Stimulated activated memory B cell treated with anti-CD40 and anti-IgM and Interleukin-4, amounts not matched to agents 10 μg/mL and 1 μg/mL and 100 μg/mL, for 72 hours (primary cell): ENCODE results near the gene MPPED1.

Source experiments
- ATAC-seq: fragments of 150-1000 bp; cut with Tn5 transposase; 2 replicates; pipeline ENCODE4 v1.10.0; 2021
- H3K27ac Mint-ChIP-seq: one replicate; pipeline ENCODE4 v1.8.0; 2022; ENCODE audit warnings: mild to moderate bottlenecking, mixed read lengths
- H3K27me3 Mint-ChIP-seq: one replicate; pipeline ENCODE4 v1.8.0; 2022; ENCODE audit warnings: mixed read lengths
- H3K36me3 Mint-ChIP-seq: one replicate; pipeline ENCODE4 v1.8.0; 2022; ENCODE audit warnings: mixed read lengths
- H3K4me1 Mint-ChIP-seq: one replicate; pipeline ENCODE4 v1.8.0; 2022; ENCODE audit warnings: mixed read lengths
- H3K4me3 Mint-ChIP-seq: one replicate; pipeline ENCODE4 v1.8.0; 2022; ENCODE audit warnings: mild to moderate bottlenecking, moderate library complexity, mixed read lengths
- H3K9me3 Mint-ChIP-seq: one replicate; pipeline ENCODE4 v1.8.0; 2022; ENCODE audit warnings: mixed read lengths

The MPPED1 gene

DNA sequence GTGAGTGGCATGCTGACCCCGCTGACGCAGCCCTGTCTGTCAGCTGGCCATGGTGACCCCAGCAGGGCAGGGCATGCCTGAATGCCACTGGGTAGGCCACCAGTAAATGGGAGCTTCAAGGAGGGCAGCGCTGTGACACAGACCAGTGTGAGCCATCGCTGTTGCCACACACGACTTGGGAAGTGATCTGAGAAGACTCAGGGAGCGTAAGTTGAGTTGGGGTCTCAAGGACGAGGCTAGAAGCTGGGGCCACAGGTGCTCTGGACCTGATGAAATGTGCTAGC is 28.2 kb downstream of the MPPED1 start:
- Mint-ChIP-seq H3K4me3 (no peak overlapping the region), H3K27ac (no peak overlapping the region), H3K9me3 (no peaks in the 10 kb centered on the region), H3K36me3 (no peaks in the 10 kb centered on the region), H3K4me1 (no peaks in the 10 kb centered on the region), H3K27me3 (peaks cover 44% of the 10 kb centered on the region)
- ATAC-seq, result no peak

DNA sequence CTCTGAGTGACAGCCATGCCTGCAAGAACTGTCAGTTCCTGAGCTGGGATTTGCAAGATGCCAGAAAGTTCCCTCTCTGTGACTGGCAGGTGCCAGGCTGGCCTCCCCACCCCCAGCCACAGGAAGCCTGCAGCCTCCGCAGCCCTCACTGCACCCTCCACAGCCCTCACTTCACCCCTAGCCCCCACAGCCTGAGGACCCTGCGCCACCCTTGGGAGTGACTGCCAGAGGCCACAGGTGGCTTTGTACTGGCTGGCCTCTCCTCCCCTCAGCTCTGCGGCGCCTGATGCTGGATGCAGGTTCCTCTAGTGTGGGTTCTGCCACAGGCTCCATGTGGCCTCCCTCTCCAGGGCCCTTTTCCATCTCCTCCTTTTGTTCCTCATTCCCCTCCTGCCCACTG is 28.7 kb downstream of the MPPED1 start:
- no peak overlapping the region for H3K4me3 Mint-ChIP-seq
- peaks cover 44% of the 10 kb centered on the region for H3K27me3 Mint-ChIP-seq
- no peak for ATAC-seq

DNA sequence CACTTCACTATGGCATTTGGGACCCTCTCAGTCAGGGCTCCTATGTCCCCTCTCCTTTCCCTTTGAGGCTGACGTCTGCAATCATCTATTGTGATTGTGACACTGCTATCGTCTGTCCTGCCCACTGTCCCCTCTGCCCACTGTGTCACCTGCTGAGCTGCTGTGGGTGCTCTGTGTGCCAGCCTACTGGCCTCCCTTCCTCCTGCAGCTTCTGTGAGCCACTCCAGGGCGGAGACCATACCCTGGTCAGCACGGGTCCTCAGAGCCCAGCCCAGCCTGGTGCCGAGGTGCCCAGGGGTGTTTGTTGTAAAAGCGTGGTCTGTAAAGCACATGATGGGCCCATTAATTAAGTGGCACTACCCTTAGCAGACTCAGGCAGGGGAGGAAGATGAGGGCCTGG is 29.4 kb downstream of the MPPED1 start:
- no peak for ATAC-seq
- Mint-ChIP-seq H3K27me3 (peaks cover 44% of the 10 kb centered on the region), H3K36me3 (no peaks in the 10 kb centered on the region), H3K4me1 (no peaks in the 10 kb centered on the region), H3K4me3 (no peak overlapping the region), H3K9me3 (no peaks in the 10 kb centered on the region), H3K27ac (no peak overlapping the region)

More for the DNA sequence above, 28.7 kb downstream of the MPPED1 start:
- Mint-ChIP-seq H3K36me3 (no peaks in the 10 kb centered on the region), H3K4me1 (no peaks in the 10 kb centered on the region), H3K9me3 (no peaks in the 10 kb centered on the region), H3K27ac (no peak overlapping the region)

DNA sequence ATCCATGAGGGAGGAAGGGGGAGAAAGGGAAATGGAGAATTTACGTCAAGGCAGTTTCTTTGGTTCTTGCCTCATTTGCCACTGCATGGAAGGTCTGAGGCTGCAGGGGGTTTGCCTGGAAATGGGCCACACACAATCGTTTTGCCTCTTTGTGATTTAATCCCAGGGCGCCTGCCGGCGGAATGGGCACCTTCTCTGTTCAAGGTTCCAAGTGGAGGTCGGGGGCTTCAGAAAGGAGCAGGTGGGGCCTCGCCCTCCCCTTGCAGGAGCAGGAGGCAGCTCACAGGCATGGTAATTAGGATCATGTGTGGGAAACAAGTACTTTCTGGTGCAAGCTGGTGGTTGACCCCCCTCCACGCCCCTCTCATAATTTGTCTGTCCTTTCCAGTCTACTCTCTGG is 29.9 kb downstream of the MPPED1 start:
- no peak overlapping the region for H3K27ac Mint-ChIP-seq
- H3K27me3 Mint-ChIP-seq, result peaks cover 44% of the 10 kb centered on the region
- H3K36me3 Mint-ChIP-seq, result no peaks in the 10 kb centered on the region
- H3K9me3 Mint-ChIP-seq, result no peaks in the 10 kb centered on the region
- H3K4me3 Mint-ChIP-seq, result no peak overlapping the region
- no peaks in the 10 kb centered on the region for H3K4me1 Mint-ChIP-seq
- no peak for ATAC-seq

DNA sequence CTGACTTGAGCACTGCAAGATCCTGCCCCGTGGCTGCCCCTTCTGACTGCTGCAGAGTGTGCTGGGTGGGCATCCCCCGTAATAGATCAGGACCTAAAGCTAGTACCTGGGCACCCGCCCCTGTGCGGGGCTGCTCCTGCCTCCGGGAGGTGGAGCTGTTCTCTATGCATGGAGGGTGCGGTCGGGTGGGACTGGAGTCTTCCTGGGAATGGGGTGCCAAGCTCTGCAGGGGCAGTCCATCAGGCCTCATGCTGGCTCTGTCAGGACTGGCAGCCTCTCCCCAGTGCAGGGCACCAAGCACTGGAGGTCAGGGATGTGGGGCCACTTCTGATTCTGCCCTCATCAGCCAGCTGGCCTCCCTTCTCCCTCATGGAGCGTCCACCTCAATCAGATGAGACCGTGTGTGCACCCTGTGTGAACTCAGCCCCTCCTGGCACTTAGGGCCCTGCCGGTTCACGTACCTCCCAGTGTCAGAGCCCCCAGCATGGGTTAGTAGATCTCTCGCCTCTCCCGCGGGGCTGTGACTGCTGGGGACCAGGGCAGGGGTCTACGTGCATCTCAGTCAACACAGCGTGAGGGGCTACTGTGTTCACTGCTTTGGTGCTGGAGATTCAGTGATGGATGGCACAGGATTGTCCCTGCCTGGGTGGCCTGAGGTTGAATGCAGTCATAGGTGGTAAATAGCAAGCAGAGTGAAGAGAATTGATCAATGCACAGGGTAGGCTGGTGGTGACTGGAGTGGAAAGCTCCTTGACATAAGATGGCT is 30.8 kb downstream of the MPPED1 start:
- Mint-ChIP-seq H3K4me1 (no peaks in the 10 kb centered on the region), H3K27ac (no peak overlapping the region)
- ATAC-seq, result no peak

DNA sequence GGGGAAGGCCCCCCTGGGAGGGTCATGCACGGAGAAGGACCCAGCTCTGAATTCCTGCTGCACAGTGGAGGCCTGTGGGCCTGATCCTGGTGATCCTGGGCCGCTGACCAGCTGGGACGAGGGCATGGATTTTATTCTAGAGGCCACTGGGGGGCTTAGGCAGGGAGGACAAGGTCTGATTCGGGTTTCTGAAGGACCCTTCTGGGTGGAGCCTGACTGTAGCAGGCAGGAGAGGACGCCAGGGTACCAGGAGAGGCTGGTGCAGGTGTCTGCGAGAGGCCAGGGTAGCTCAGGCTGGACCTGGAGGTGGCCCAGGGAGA is 31.3 kb downstream of the MPPED1 start:
- no peak for ATAC-seq
- no peaks in the 10 kb centered on the region for H3K4me1 Mint-ChIP-seq
- H3K9me3 Mint-ChIP-seq, result no peaks in the 10 kb centered on the region
- H3K4me3 Mint-ChIP-seq, result no peak overlapping the region
- no peaks in the 10 kb centered on the region for H3K36me3 Mint-ChIP-seq
- H3K27ac Mint-ChIP-seq, result no peak overlapping the region
- H3K27me3 Mint-ChIP-seq, result peaks cover 37% of the 10 kb centered on the region

More for the DNA sequence above, 30.8 kb downstream of the MPPED1 start:
- Mint-ChIP-seq H3K36me3 (no peaks in the 10 kb centered on the region), H3K4me3 (no peak overlapping the region), H3K9me3 (no peaks in the 10 kb centered on the region), H3K27me3 (peaks cover 42% of the 10 kb centered on the region)

DNA sequence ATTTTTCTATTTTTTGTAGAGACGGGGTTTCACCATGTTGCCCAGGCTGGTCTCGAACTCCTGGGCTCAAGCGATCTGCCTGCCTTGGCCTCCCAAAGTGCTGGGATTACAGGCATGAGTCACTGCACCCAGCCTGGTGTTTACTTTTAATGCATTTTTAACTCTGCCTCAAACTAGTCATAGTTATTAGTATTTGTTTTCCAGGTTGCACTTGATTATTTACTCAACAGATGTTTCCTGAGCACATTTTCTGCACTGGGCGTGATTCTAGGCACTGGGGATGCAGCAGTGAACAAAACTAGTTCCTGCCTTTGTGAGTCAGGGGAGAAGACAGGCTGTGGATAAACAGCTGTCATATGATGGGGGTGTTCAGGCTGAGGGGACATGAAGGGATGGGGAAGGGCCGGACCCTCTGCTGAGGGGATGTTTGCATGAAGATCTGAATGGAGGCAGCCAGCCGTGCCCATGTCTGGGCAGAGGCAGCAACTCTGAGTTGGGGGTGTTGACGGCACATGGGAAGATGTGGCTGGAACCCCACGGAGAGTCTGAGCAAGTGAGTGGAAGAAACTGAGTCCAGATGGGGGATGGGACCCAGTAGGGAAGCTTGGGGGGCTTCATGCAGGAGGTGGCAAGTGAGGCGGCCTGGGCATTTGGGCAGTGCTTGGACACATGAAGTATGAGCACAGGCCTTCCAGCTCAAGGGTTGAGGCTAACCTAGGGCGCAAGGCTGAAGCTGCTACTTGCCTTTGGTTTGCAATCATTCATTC is 34.4 kb downstream of the MPPED1 start:
- no peak overlapping the region for H3K4me3 Mint-ChIP-seq
- ATAC-seq, result no peak
- H3K36me3 Mint-ChIP-seq, result no peaks in the 10 kb centered on the region
- H3K27me3 Mint-ChIP-seq, result peaks cover 34% of the 10 kb centered on the region
- peaks cover 2% of the 10 kb centered on the region for H3K9me3 Mint-ChIP-seq
- H3K4me1 Mint-ChIP-seq, result no peaks in the 10 kb centered on the region
- no peak overlapping the region for H3K27ac Mint-ChIP-seq

DNA sequence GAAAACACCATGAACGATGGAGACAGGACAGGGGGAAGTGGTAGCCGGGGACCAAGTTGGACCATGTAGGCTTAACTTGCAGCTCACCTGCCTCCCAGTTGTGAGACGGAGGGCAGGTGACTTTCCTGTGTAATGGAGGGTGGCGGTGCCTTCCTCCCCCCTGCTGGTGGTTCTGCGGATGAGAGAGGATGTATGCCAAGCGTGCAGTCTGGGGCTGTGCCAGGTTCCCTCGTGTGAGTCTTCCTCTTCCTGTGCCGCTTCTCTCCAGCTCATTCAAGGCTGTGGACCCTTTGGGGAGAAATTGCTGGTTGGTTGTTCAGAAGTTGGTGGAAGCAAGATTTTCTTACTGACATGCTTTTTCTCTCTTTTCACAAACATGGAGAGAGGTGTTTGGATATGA is 35.1 kb downstream of the MPPED1 start:
- Mint-ChIP-seq H3K4me1 (no peaks in the 10 kb centered on the region), H3K36me3 (no peaks in the 10 kb centered on the region), H3K27ac (no peak overlapping the region), H3K27me3 (peaks cover 32% of the 10 kb centered on the region), H3K9me3 (peaks cover 2% of the 10 kb centered on the region), H3K4me3 (no peak overlapping the region)
- ATAC-seq, result no peak

DNA sequence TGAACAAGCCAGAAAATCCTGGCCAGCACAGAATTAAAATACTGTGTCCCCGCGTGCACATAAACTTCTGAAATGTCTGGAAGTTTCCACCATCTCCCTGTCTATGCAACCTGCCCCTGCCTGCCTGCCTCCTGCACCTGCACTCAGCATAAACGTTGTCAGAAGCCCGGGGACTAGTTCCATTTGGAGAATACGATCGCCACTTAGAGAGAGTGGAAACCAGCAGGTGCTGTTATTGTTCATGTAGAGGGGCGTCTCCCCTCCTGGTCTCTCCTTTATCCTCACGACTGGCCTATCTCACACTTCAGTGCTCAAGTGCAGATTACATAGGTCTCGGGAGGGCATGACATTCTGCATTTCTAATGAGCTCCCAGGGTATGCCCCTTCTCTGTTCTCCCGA is 35.6 kb downstream of the MPPED1 start:
- Mint-ChIP-seq H3K4me3 (no peak overlapping the region), H3K27me3 (peaks cover 30% of the 10 kb centered on the region), H3K9me3 (peaks cover 2% of the 10 kb centered on the region), H3K27ac (no peak overlapping the region), H3K36me3 (no peaks in the 10 kb centered on the region), H3K4me1 (no peaks in the 10 kb centered on the region)
- no peak for ATAC-seq

DNA sequence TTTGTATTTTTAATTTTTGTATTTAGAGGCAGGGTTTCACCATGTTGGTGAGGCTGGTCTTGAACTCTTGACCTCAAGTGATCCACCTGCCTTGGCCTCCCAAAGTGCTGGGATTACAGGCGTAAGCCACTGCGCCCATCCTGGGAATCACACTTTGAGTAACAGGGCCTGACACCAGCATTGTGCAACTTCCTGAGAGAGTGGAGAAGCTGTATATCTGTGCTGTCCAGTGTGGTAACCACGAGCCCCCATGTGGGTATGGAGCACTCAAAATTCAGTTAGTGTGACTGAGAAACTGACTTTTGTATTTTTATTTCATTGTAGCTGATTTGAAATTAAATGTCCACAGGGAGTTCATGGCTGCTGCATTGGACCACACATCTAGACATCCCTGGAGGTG is 36.2 kb downstream of the MPPED1 start:
- H3K9me3 Mint-ChIP-seq, result peaks cover 2% of the 10 kb centered on the region
- no peak for ATAC-seq
- no peaks in the 10 kb centered on the region for H3K36me3 Mint-ChIP-seq
- peaks cover 30% of the 10 kb centered on the region for H3K27me3 Mint-ChIP-seq
- no peaks in the 10 kb centered on the region for H3K4me1 Mint-ChIP-seq
- no peak overlapping the region for H3K4me3 Mint-ChIP-seq
- no peak overlapping the region for H3K27ac Mint-ChIP-seq

DNA sequence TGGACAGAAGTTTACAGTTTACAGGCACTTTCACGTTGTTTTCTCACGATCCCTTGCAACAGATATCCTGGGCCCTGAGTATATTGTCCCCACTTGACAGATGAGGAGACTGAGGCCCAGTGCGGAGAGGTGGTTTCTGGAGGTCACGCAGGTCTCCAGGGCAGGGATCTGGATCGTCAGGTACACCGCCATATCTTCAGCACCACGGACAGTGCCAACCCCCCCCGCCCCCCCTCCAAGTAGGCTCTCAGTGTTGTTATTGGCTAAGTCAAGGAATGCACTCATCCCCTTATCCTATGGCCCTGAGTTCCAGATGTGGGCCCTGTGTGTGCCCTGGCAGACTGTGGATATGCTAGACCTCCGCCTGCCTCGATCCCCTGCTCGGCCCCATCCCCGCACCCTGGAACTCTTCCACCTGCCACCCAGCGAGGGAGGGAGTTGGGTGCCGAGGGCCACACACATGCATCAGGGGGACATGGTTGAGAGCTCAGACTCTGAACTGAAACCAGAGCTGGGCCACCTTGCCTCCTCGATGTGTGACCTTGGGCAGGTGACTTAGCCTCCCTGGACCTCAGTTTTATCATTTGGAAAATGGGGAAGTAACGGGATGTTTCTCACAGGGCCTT is 37.5 kb downstream of the MPPED1 start:
- Mint-ChIP-seq H3K9me3 (peaks cover 2% of the 10 kb centered on the region), H3K36me3 (no peaks in the 10 kb centered on the region), H3K27me3 (peaks cover 27% of the 10 kb centered on the region), H3K4me1 (no peaks in the 10 kb centered on the region), H3K4me3 (no peak overlapping the region), H3K27ac (no peak overlapping the region)
- ATAC-seq, result no peak

DNA sequence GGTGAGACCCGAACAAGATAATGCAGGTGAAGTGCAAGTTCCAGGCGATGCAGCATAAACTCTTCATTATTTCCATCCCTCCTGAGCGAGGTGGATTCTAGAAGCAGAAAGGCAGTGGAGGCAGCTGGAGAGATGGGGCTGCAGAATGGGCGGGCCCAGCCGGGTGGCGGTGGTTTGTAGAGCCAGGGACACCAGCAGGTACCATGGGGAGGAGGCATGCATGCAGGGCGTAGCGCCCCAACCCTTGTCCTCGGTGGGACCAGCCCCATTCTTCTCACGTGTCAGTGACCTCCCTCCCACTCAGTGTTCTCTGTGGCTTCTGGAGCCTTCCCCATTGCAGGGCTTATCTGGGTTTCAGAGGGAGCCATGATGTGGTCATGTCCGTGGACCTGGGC is 38.0 kb downstream of the MPPED1 start:
- Mint-ChIP-seq H3K4me3 (no peak overlapping the region), H3K9me3 (peaks cover 2% of the 10 kb centered on the region), H3K27ac (no peak overlapping the region), H3K36me3 (no peaks in the 10 kb centered on the region), H3K27me3 (peaks cover 27% of the 10 kb centered on the region), H3K4me1 (no peaks in the 10 kb centered on the region)
- ATAC-seq, result no peak

DNA sequence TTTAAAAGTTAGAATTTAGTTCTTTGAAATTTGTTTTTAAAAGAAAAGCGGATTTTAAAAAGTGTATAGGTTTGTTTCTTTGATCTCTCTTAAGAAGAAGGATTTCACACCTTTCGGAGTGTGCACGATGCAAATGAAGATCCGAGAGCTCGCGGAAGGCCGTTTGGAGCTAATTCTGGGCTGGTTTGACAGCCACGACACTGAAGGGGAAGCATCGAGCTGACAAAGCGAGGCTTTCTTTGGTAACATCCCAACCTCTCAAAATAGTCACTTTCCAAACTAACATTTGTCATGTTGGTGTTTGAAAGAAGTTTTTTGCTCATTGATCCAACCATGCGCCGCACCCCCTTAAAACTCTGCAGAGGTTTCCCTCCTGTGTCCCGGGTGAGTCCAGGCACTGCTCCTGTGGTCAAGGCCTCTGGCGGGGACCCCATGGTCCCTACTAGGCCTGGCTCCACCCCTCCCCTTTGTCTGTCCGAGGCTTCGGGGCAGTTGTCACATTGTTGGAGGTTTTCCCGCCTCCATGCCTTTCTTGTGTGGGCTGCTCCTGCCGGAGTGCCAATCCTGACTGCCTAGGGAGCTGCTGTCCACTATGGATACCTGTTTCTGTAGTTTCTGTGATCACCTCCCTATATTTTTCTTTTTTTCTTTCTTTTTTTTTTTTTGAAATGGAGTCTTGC is 39.7 kb downstream of the MPPED1 start:
- H3K4me1 Mint-ChIP-seq, result no peaks in the 10 kb centered on the region
- H3K4me3 Mint-ChIP-seq, result no peak overlapping the region
- H3K9me3 Mint-ChIP-seq, result peaks cover 2% of the 10 kb centered on the region
- H3K27me3 Mint-ChIP-seq, result peaks cover 37% of the 10 kb centered on the region
- no peak for ATAC-seq
- no peaks in the 10 kb centered on the region for H3K36me3 Mint-ChIP-seq
- H3K27ac Mint-ChIP-seq, result no peak overlapping the region

DNA sequence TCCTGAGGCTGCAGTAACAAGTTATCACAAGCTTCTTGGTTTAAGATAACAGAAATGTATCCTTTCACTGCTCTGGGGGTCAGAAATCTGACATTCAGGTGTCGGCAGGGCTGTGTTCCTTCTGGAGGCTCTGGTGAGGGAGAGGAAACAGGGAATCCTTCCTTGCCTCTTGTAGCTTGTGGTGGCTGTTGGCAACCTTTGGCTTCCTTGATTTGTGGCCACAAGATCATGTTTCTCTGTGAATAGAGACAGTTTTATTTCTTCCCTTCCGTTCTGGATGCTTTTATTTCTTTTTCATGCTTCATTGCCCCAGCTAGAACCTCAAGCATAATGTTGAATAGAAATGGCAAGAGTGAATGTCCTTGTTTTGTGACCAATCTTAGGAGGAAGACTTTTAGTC is 44.0 kb downstream of the MPPED1 start:
- no peaks in the 10 kb centered on the region for H3K9me3 Mint-ChIP-seq
- H3K4me1 Mint-ChIP-seq, result no peaks in the 10 kb centered on the region
- no peak overlapping the region for H3K27ac Mint-ChIP-seq
- ATAC-seq, result no peak
- no peak overlapping the region for H3K4me3 Mint-ChIP-seq
- no peaks in the 10 kb centered on the region for H3K36me3 Mint-ChIP-seq
- H3K27me3 Mint-ChIP-seq, result peaks cover 54% of the 10 kb centered on the region

DNA sequence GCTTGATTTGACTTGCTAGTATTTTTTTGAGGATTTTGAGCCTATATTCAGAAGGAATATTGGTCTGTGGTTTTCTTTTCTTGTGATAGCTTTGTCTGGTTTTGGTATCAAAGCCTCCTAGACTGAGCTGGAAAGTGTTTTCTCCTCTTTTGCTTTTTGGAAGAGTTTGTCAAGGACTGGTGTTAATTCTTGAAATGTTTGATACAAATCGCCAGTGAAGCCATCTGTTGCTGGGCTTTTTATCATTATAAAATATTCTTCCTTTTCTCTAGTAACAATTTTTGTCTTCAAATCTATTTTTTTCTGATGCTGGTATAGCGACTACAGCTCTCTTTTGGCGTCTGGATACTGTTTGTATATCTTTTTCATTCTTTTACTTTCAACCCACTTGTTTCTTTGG is 45.2 kb downstream of the MPPED1 start:
- peaks cover 54% of the 10 kb centered on the region for H3K27me3 Mint-ChIP-seq
- H3K4me1 Mint-ChIP-seq, result no peaks in the 10 kb centered on the region
- no peak overlapping the region for H3K27ac Mint-ChIP-seq
- H3K36me3 Mint-ChIP-seq, result no peaks in the 10 kb centered on the region
- no peak for ATAC-seq
- no peaks in the 10 kb centered on the region for H3K9me3 Mint-ChIP-seq
- no peak overlapping the region for H3K4me3 Mint-ChIP-seq
